SH-SY5Y (cell line): ENCODE measurements around the gene SYT7.

Experiments used
- GATA2 ChIP-seq: IDR thresholded peaks from 2 replicates; pipeline ENCODE4 v1.6.1; 2011; ENCODE audit warnings: mild to moderate bottlenecking, low read depth, low read length
- GATA3 ChIP-seq: IDR thresholded peaks from 2 replicates; pipeline ENCODE4 v1.6.1; 2011; ENCODE audit warnings: low read depth, mild to moderate bottlenecking, low read length, moderate library complexity

DNA sequence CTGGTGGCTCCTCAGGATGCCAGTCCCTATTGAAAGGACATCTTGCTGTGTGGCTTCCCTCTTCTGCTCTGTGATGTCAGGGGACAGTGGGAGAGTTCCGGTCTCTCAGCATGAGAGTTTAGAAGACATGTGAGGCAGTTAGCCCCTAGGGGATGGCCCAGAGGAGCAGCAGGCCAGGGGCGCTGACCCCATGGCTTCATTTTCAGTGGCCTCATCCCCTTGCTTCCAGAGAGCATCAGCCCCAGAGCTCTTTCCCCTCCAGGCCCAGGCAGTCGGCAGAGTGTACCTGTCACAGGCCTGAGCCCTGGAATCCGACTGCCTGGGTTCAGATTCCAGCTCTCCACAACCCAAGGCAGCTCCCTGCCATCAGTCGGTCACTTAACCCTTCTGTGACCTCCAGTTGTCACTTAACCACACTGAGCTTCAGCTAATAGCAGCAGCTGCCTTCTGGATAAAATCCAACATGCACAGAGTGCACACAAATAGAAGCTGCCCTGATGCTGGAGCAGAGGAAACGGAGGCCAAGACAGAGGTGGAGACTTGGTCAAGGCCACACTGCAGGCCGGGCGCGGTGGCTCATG, 86.4 kb downstream of the SYT7 start:
- no peak for TF ChIP-seq GATA2
- no peak for TF ChIP-seq GATA3
